SK-N-SH (cell line): ENCODE measurements around the gene QSER1. TPM values are rescaled to one million over a fixed set of nuclear protein-coding genes. Genes with fewer than 3 reads are reported as not detected.
"Not testable (repeated sequence)": the region's sequence is repeated elsewhere in the genome, so short reads cannot be mapped to it uniquely, and the experiment has no call there.

Experiments
- CTCF ChIA-PET: fragments of 300-600, 350-600 bp; formaldehyde crosslinking; extraction: SDS; loops from one replicate; lab custom pipeline; 2021; lab: Yijun Ruan, JAX
- POLR2A ChIA-PET: fragments of 350-600 bp; sonication (Branson Sonifier 250); formaldehyde crosslinking; extraction: SDS; loops from one replicate; lab custom pipeline; 2020; ENCODE audit warnings: antibody characterized with exemption, inconsistent platforms; lab: Yijun Ruan, JAX
- DNase-seq: peaks from one replicate; pipeline ENCODE4 v3.0.0; 2012
- H2AFZ ChIP-seq: fragments of 200-600 bp; sonication (generic); 2 replicates; pipeline ENCODE4 v1.8.1; 2016; ENCODE audit warnings: antibody characterized with exemption, mild to moderate bottlenecking, low read depth
- H3F3A ChIP-seq: fragments of 200-600 bp; sonication (generic); replicated peaks from 2 replicates; pipeline ENCODE3; 2016; ENCODE audit warnings: antibody characterized with exemption, mild to moderate bottlenecking; ENCODE audit not compliant: insufficient read depth
- H3K27ac ChIP-seq, 2 experiments: fragments of 200-500 bp in 1 of 2; fragments of 200-600 bp in 1 of 2; sonication (Bioruptor generic) in 1 of 2; sonication (generic), shearing (Covaris generic) in 1 of 2; 2 replicates each; pipeline versions ENCODE4 v1.5.1 to v1.6.1; 2014 to 2016; ENCODE audit warnings: low read depth in 2 of 2, inconsistent platforms in 1 of 2, low read length in 1 of 2, mild to moderate bottlenecking in 1 of 2, mixed read lengths in 1 of 2
- H3K27me3 ChIP-seq: fragments of 200-600 bp; sonication (generic), shearing (Covaris generic); 2 replicates; pipeline ENCODE4 v1.6.1; 2016; ENCODE audit warnings: mixed run types; ENCODE audit not compliant: insufficient read depth
- H3K36me3 ChIP-seq, 2 experiments: fragments of 200-500 bp in 1 of 2; fragments of 200-600 bp in 1 of 2; sonication (Bioruptor generic) in 1 of 2; sonication (generic) in 1 of 2; replicated peaks in 1 of 2; 2 replicates each; pipeline versions ENCODE3 to v1.5.1; 2014 to 2016; ENCODE audit warnings: low read length in 1 of 2, mild to moderate bottlenecking in 1 of 2; ENCODE audit not compliant: insufficient read depth in 2 of 2, control insufficient read depth in 1 of 2
- H3K4me1 ChIP-seq, 2 experiments: fragments of 200-500 bp in 1 of 2; fragments of 200-600 bp in 1 of 2; sonication (Bioruptor generic) in 1 of 2; sonication (generic), shearing (Covaris generic) in 1 of 2; 2 replicates each; pipeline versions ENCODE4 v1.5.1 to v1.6.1; 2014 to 2016; ENCODE audit warnings: low read depth in 1 of 2, low read length in 1 of 2, mixed run types in 1 of 2; ENCODE audit not compliant: insufficient read depth in 2 of 2, control insufficient read depth in 1 of 2
- H3K4me2 ChIP-seq: fragments of 200-600 bp; sonication (generic), shearing (Covaris generic); 2 replicates; pipeline ENCODE4 v1.6.1; 2017; ENCODE audit warnings: mixed run types
- H3K4me3 ChIP-seq, 2 experiments: fragments of 200-500 bp in 1 of 2; fragments of 200-600 bp in 1 of 2; sonication (Bioruptor generic) in 1 of 2; sonication (generic), shearing (Covaris generic) in 1 of 2; 2 replicates each; pipeline versions ENCODE4 v1.5.1 to v1.8.1; 2014 to 2016; ENCODE audit warnings: low read depth in 2 of 2, inconsistent platforms in 1 of 2, low read length in 1 of 2, mild to moderate bottlenecking in 1 of 2, mixed read lengths in 1 of 2, moderate library complexity in 1 of 2
- H3K79me2 ChIP-seq: fragments of 200-600 bp; sonication (generic); 2 replicates; pipeline ENCODE4 v1.8.1; 2017; ENCODE audit warnings: mild to moderate bottlenecking; ENCODE audit not compliant: insufficient read depth
- H3K9ac ChIP-seq: fragments of 200-600 bp; sonication (generic); 2 replicates; pipeline ENCODE4 v1.6.1; 2017; ENCODE audit warnings: mixed run types
- H3K9me2 ChIP-seq: fragments of 200-600 bp; sonication (generic); 2 replicates; pipeline ENCODE4 v1.6.1; 2017; ENCODE audit warnings: mixed run types
- H3K9me3 ChIP-seq: fragments of 200-600 bp; sonication (generic); 2 replicates; pipeline ENCODE4 v1.6.1; 2017; ENCODE audit warnings: mixed run types, mild to moderate bottlenecking, moderate library complexity
- H4K20me1 ChIP-seq: fragments of 200-600 bp; sonication (generic); 2 replicates; pipeline ENCODE4 v1.6.1; 2017; ENCODE audit warnings: mild to moderate bottlenecking, mixed run types; ENCODE audit not compliant: insufficient read depth
- TCF12 ChIP-seq: IDR thresholded peaks from 2 replicates; pipeline ENCODE4 v1.4.0; 2012
- WGBS: methylation state at CpG from one replicate; pipeline ENCODE4 v1.1.6; 2017; ENCODE audit warnings: low lambda C conversion rate; 5-methylcytosine and 5-hydroxymethylcytosine counted together
- polyA plus RNA-seq, 3 experiments: library from polyadenylated mRNA; depleted of rRNA; stranded (reverse); fragments of >200 nt; gene quantifications; 2 replicates each; pipeline ENCODE4 v1.2.3, GENCODE V29; 2012
- small RNA-seq, 7 experiments: library from RNA; depleted of rRNA; stranded (forward); fragments of <200 nt; gene quantifications; one replicate each; pipeline ENCODE3, GENCODE V24; 2012

QSER1 gene
- polyA plus RNA-seq, 1 of the 3 experiments (the other 2 are of a cell fraction), result 4.2 TPM

DNA sequence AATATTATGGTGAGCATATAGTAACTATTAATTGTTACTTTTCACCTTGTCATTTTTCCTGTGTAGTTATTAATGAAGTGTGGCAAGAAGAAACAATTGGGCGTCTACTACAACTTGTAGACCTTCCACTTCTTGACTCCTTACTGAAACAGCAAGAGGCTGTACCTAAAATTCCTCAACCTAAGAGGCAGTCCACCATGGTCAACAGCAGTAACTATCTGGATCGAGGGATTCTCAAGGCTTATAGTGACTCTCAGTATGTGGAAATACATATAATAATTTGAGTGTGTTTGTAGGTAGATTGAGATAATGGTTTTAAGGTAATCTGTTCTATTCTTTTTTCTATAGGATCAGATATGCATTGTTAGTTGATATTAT lies 135.9 kb downstream of the QSER1 start:
- WGBS, result 85% methylated on average over 2 of the region's 2 CpGs
- Histone ChIP-seq H3K27ac (peak overlapping the region; percentile 65 to 79; a peak in 3 of 4 replicates), H3K9me3 (no peaks in the 10 kb centered on the region), H3K9ac (no peak overlapping the region), H3K4me2 (peak overlapping the region; percentile 67), H3K4me3 (peak overlapping the region in 1 of 2 experiments; percentile 43; a peak in 2 of 4 replicates), H3F3A (peaks cover 31% of the 10 kb centered on the region), H3K27me3 (no peaks in the 10 kb centered on the region), H3K9me2 (no peaks in the 10 kb centered on the region), H3K4me1 (peaks cover 2 to 26% of the 10 kb centered on the region in 2 experiments), H3K36me3 (peaks cover 15 to 23% of the 10 kb centered on the region in 2 experiments), H3K79me2 (peaks cover 22% of the 10 kb centered on the region), H2AFZ (no peak overlapping the region), H4K20me1 (no peaks in the 10 kb centered on the region)
- no peak for DNase-seq
- no peak for TF ChIP-seq TCF12
- CTCF ChIA-PET, result interaction anchor here (1.8 kb wide), 1 partner anchor 37 kb away, joined by 5 read pairs; no protein-coding TSS in a partner anchor
- POLR2A ChIA-PET, result no interaction called here

DNA sequence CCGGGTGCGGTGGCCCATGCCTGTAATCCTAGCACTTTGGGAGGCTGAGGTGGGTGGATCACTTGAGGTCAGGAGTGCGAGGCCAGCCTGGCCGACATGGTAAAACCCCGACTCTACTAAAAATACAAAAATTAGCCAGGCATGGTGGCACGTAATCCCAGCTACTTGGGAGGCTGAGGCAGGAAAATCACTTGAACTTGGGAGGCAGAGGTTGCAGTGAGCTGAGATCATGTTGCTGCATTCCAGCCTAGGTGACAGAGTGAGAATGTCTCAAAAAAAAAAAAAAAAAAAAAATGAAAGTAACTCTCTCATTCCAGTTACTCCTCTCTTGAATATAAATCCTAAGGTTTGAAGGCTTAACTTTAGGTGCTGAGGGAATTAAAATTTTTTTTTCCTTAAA lies 136.6 kb downstream of the QSER1 start:
- H3K9ac ChIP-seq, POLR2A ChIA-PET: not testable (repeated sequence)
- 85% methylated on average over 6 of the region's 6 CpGs for WGBS

More for the DNA sequence above, 136.6 kb downstream of the QSER1 start:
- H3K4me2 ChIP-seq, result peak overlapping the region; percentile 8; the same call in 1 of the 2 replicates
- H2AFZ ChIP-seq, H3K4me3 ChIP-seq, H3K27me3 ChIP-seq, DNase-seq, H4K20me1 ChIP-seq, H3K9me2 ChIP-seq, H3K9me3 ChIP-seq: not testable (repeated sequence)
- peaks cover 15% of the 10 kb centered on the region; the same call in 1 of the 2 replicates for H3K79me2 ChIP-seq
- CTCF ChIA-PET, result interaction anchor here (0.8 to 1.4 kb wide), 3 partner anchors 13 to 158 kb away, joined by 3 to 5 read pairs (median 3); partner anchors contain the start of gene DEPDC7
- H3K36me3 ChIP-seq, result peaks cover 15 to 28% of the 10 kb centered on the region in 2 experiments
- H3K27ac ChIP-seq, result peak overlapping the region in 1 of 2 experiments; percentile 65; a peak in 3 of 4 replicates
- peaks cover 2 to 26% of the 10 kb centered on the region in 2 experiments for H3K4me1 ChIP-seq
- H3F3A ChIP-seq, result peaks cover 31% of the 10 kb centered on the region

Small RNA genes lying within 50 kb of the gene (small RNA-seq; reads per million reads assigned to genes)
- 0 reads per million in 7 experiments for gene RF00019

Other genes with a start within 250 kb of the QSER1 start
- gene CCDC73, start 98.1 kb upstream of the QSER1 start, polyA plus RNA-seq (2012; rRNA removed), result not detected in 2 replicates
- gene PRRG4, start 62.9 kb upstream of the QSER1 start, polyA plus RNA-seq (2012; rRNA removed), result 0.21 TPM in 2 replicates
- 9.7 and 14.2 TPM in 2 replicates for gene DEPDC7, start 123.1 kb downstream of the QSER1 start, polyA plus RNA-seq (2012; rRNA removed)
- gene TCP11L1, start 146.8 kb downstream of the QSER1 start, polyA plus RNA-seq (2012; rRNA removed), result 12.7 and 15.1 TPM in 2 replicates